Activated CD4-positive, alpha-beta memory T cell treated with anti-CD3 and anti-CD28 coated beads for 36 hours (primary cell): ENCODE results near the gene SSBP4. TPM values are rescaled to one million over a fixed set of nuclear protein-coding genes. Genes with fewer than 3 reads are reported as not detected.

Experiments
- CTCF ChIA-PET: fragments of 350-600 bp; sonication (Branson Sonifier 250); formaldehyde crosslinking; loops from one replicate; lab custom pipeline; 2021; ENCODE audit warnings: antibody characterized with exemption, inconsistent platforms; lab: Charles Lee
- POLR2A ChIA-PET: fragments of 350-600 bp; sonication (Branson Sonifier 250); formaldehyde crosslinking; loops from one replicate; lab custom pipeline; 2021; ENCODE audit warnings: antibody characterized with exemption; lab: Charles Lee
- DNase-seq: peaks from one replicate; pipeline ENCODE4 v3.0.0-alpha.2; 2020
- H3K27ac Mint-ChIP-seq: one replicate; pipeline ENCODE4 v1.8.0; 2021; ENCODE audit warnings: mixed read lengths
- H3K27me3 Mint-ChIP-seq: one replicate; pipeline ENCODE4 v1.8.0; 2021; ENCODE audit warnings: mixed read lengths
- H3K36me3 Mint-ChIP-seq: one replicate; pipeline ENCODE4 v1.8.0; 2021; ENCODE audit warnings: mixed read lengths
- H3K4me1 Mint-ChIP-seq: one replicate; pipeline ENCODE4 v1.8.0; 2021; ENCODE audit warnings: low read depth, mixed read lengths
- H3K4me3 Mint-ChIP-seq: one replicate; pipeline ENCODE4 v1.8.0; 2021; ENCODE audit warnings: mild to moderate bottlenecking, mixed read lengths
- H3K9me3 Mint-ChIP-seq: one replicate; pipeline ENCODE4 v1.8.0; 2021; ENCODE audit warnings: mixed read lengths
- intact Hi-C: fragments of 100-400 bp; cut with micrococcal nuclease; formaldehyde crosslinking; loops from one replicate; pipeline ENCODE4 v1.15.1; 2023
- total RNA-seq, 2 experiments: library from RNA; stranded (reverse); gene quantifications; one replicate each; pipeline ENCODE4 v1.2.3, GENCODE V29; 2021

SSBP4 gene
- total RNA-seq, 2 experiments from 2014 or later, result 97.9 to 102 TPM

DNA sequence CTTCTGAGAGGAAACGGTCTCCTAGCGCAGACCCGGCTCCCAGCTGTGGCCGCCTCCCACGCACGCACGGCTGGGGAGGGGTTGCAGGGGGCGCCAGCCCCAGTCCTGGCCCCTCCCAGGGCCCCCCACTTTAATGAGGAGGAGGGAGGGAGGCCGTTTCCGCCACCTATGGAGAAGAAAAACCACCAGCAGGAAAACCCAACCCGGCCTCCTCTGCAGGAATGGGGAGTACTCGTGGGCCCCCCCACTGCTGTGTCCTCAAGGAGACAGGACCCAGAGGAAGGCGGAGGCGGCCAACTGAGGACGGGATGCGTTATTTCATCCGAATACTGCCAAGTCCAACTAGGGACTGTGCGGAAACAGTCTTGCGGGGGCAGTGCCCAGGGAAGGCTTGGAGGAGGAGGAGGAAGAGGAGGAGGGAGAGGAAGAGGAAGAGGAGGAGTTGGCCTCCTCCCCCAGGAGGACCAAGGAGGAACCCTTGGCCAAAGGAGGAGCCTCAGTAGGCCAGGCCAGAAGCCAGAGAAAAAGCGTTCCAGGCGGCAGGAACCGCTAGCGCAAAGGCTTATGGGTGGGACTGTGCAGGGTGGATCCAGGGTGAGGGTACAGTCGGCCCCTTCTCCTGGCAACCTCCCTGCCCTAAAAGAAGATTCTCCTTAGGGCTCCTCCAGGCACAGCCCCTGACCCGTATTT, 3.9 kb upstream of the SSBP4 start:
- no peak for DNase-seq
- intact Hi-C loops, result loop anchor here (5.0 to 10.0 kb wide), 2 partner anchors 213 to 321 kb away; partner anchors contain the start of genes MAST3 and RAB3A
- peak overlapping the region; percentile 50 for H3K4me3 Mint-ChIP-seq
- no peaks in the 10 kb centered on the region for H3K36me3 Mint-ChIP-seq
- H3K27ac Mint-ChIP-seq, result no peak overlapping the region
- ChIA-PET CTCF (interaction anchor here (0.6 to 6.7 kb wide), 7 partner anchors 26 to 210 kb away, joined by 3 to 85 read pairs (median 5); partner anchors contain the start of gene GDF15), POLR2A (interaction anchor here (1.1 to 5.5 kb wide), 3 partner anchors 111 to 135 kb away, joined by 3 to 46 read pairs (median 5); partner anchors contain the start of gene JUND)
- H3K4me1 Mint-ChIP-seq, result peaks cover 46% of the 10 kb centered on the region
- peaks cover 24% of the 10 kb centered on the region for H3K27me3 Mint-ChIP-seq
- H3K9me3 Mint-ChIP-seq, result no peaks in the 10 kb centered on the region

GRCh38 chr19:18416778-18417249, 2.4 kb upstream of the SSBP4 start:
- H3K36me3 Mint-ChIP-seq, result no peaks in the 10 kb centered on the region
- peak overlapping the region; percentile 56 for H3K27ac Mint-ChIP-seq
- no peaks in the 10 kb centered on the region for H3K9me3 Mint-ChIP-seq
- peaks cover 56% of the 10 kb centered on the region for H3K4me1 Mint-ChIP-seq
- DNase-seq, result peak; percentile 79
- CTCF ChIA-PET, result interaction anchor here (1.2 to 4.5 kb wide), 3 partner anchors 29 to 138 kb away, joined by 3 to 53 read pairs (median 20); no protein-coding TSS in a partner anchor
- peaks cover 20% of the 10 kb centered on the region for H3K27me3 Mint-ChIP-seq
- intact Hi-C loops, result loop anchor here (5.0 to 10.0 kb wide), 2 partner anchors 215 to 322 kb away; partner anchors contain the start of genes MAST3 and RAB3A
- peak overlapping the region; percentile 74 for H3K4me3 Mint-ChIP-seq
- POLR2A ChIA-PET, result interaction anchor here (1.1 to 5.5 kb wide), 2 partner anchors 18 to 137 kb away, joined by 3 to 46 read pairs; partner anchors contain the start of gene JUND

GRCh38 chr19:18417250-18418028, 1.8 kb upstream of the SSBP4 start:
- CTCF ChIA-PET, result interaction anchor here (1.2 to 4.5 kb wide), 4 partner anchors 27 to 138 kb away, joined by 3 to 53 read pairs (median 14); no protein-coding TSS in a partner anchor
- intact Hi-C loops, result loop anchor here (5.0 to 10.0 kb wide), 2 partner anchors 215 to 323 kb away; partner anchors contain the start of genes MAST3 and RAB3A
- H3K36me3 Mint-ChIP-seq, result peaks cover 1% of the 10 kb centered on the region

GRCh38 chr19:18418029-18418482, 1.1 kb upstream of the SSBP4 start:
- DNase-seq, result peak; percentile 53
- H3K4me3 Mint-ChIP-seq, result peak overlapping the region; percentile 63
- H3K9me3 Mint-ChIP-seq, result no peaks in the 10 kb centered on the region
- peaks cover 1% of the 10 kb centered on the region for H3K36me3 Mint-ChIP-seq
- H3K4me1 Mint-ChIP-seq, result peaks cover 68% of the 10 kb centered on the region
- intact Hi-C loops, result loop anchor here (5.0 to 10.0 kb wide), 2 partner anchors 216 to 323 kb away; partner anchors contain the start of genes MAST3 and RAB3A
- POLR2A ChIA-PET, result interaction anchor here (1.0 to 5.5 kb wide), 3 partner anchors 11 to 138 kb away, joined by 3 to 46 read pairs (median 4); partner anchors contain the start of gene JUND
- peaks cover 17% of the 10 kb centered on the region for H3K27me3 Mint-ChIP-seq
- no peak overlapping the region for H3K27ac Mint-ChIP-seq
- CTCF ChIA-PET, result interaction anchor here (1.3 to 4.5 kb wide), 4 partner anchors 27 to 139 kb away, joined by 5 to 53 read pairs (median 14); no protein-coding TSS in a partner anchor

More at GRCh38 chr19:18417250-18418028, 1.8 kb upstream of the SSBP4 start:
- POLR2A ChIA-PET, result interaction anchor here (1.0 to 5.5 kb wide), 3 partner anchors 17 to 137 kb away, joined by 3 to 46 read pairs (median 3); partner anchors contain the start of gene JUND
- DNase-seq, result peak; percentile 61
- Mint-ChIP-seq H3K27me3 (peaks cover 20% of the 10 kb centered on the region), H3K4me3 (peak overlapping the region; percentile 74), H3K27ac (peak overlapping the region; percentile 56), H3K9me3 (no peaks in the 10 kb centered on the region), H3K4me1 (peaks cover 62% of the 10 kb centered on the region)

DNA sequence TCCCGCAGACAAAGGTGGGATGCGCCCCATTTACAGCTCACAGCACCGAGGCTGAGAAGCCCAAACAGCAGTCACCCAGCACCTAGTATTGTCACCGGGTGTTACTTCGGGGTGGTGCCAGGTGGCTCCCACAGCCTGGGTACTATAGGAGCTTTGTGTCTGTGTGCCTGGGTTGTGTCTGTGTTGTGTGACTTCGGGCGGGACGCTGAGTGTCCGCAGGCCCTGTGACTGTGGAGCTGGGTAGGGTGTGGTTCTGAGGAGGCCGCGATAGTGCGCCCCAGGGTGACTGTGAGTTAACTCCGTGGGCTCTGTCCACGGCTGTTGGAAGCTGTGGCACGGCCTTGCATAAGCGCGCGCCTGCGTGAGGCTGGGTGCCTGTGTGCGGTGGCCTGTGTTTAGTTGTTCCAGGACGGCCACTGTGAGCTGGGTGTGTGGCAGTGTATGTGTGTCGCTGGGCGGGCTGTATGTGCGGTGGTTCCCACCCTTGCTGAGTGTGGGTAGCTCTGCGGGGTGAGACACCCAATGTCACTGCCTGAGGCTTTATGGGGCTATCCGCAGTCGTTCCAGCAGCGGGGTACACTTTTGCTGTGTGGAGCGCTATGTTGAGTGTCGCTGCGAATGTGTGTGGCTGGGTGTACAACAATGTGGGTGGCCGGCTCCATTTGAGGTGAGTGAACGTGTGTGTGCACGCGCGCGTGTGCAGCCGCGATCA, 559 bp upstream of the SSBP4 start:
- Mint-ChIP-seq H3K4me3 (peak overlapping the region; percentile 63), H3K9me3 (no peaks in the 10 kb centered on the region), H3K27ac (peak overlapping the region; percentile 47), H3K27me3 (peaks cover 17% of the 10 kb centered on the region), H3K36me3 (peaks cover 1% of the 10 kb centered on the region), H3K4me1 (peaks cover 73% of the 10 kb centered on the region)
- ChIA-PET POLR2A (interaction anchor here (0.8 to 5.5 kb wide), 7 partner anchors 10 to 139 kb away, joined by 3 to 46 read pairs (median 4); partner anchors contain the start of gene JUND), CTCF (interaction anchor here (0.8 to 4.5 kb wide), 11 partner anchors 7 to 429 kb away, joined by 3 to 53 read pairs (median 5); partner anchors contain the start of gene JUND)
- intact Hi-C loops, result loop anchor here (5.0 to 10.0 kb wide), 2 partner anchors 216 to 324 kb away; partner anchors contain the start of genes MAST3 and RAB3A
- DNase-seq, result no peak

- DNase-seq, result peak; percentile 69
- H3K36me3 Mint-ChIP-seq, result peaks cover 1% of the 10 kb centered on the region
- H3K9me3 Mint-ChIP-seq, result no peaks in the 10 kb centered on the region
- H3K4me1 Mint-ChIP-seq, result peaks cover 79% of the 10 kb centered on the region
- POLR2A ChIA-PET, result interaction anchor here (0.8 to 5.5 kb wide), 6 partner anchors 14 to 140 kb away, joined by 3 to 46 read pairs (median 4); partner anchors contain the start of gene JUND
- H3K27ac Mint-ChIP-seq, result peak overlapping the region; percentile 87
- CTCF ChIA-PET, result interaction anchor here (0.8 to 4.5 kb wide), 10 partner anchors 9 to 428 kb away, joined by 3 to 53 read pairs (median 6); partner anchors contain the start of gene JUND
- peak overlapping the region; percentile 96 for H3K4me3 Mint-ChIP-seq
- intact Hi-C loops, result loop anchor here (5.0 to 10.0 kb wide), 2 partner anchors 218 to 325 kb away; partner anchors contain the start of genes MAST3 and RAB3A
- peaks cover 17% of the 10 kb centered on the region for H3K27me3 Mint-ChIP-seq
These were observed 682 bp downstream of the SSBP4 start for GRCh38 chr19:18419699-18420460.

DNA sequence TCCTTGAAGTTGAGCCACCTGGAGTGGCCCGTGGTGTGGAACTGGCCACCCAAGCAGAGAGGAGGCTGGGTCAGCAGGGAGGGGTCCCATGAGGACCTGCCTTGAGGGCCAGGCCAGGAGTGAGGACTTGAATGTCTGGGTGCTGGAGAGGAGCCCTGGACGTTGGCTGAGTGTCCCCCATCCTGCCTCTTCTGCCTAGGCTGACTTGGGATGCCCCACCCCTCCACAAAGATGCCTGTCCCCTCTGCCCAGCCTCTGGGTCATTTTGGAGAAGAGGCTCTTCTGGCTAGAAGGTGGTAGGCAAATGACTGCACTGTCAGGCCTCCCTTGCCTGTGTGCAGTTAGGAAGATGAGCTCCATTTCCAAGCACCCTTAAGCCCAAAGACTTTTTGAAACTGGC, 1.7 kb downstream of the SSBP4 start:
- Mint-ChIP-seq H3K27ac (peak overlapping the region; percentile 87), H3K27me3 (peaks cover 15% of the 10 kb centered on the region), H3K4me3 (peak overlapping the region; percentile 96), H3K36me3 (peaks cover 1% of the 10 kb centered on the region), H3K9me3 (no peaks in the 10 kb centered on the region), H3K4me1 (peaks cover 78% of the 10 kb centered on the region)
- ChIA-PET POLR2A (interaction anchor here (0.6 to 5.5 kb wide), 3 partner anchors 75 to 396 kb away, joined by 3 to 46 read pairs (median 3); partner anchors contain the start of gene JUND), CTCF (interaction anchor here (1.4 to 4.2 kb wide), 3 partner anchors 10 to 32 kb away, joined by 3 to 17 read pairs (median 14); no protein-coding TSS in a partner anchor)
- intact Hi-C loops, result no loop called here
- DNase-seq, result no peak

GRCh38 chr19:18421371-18421959, 2.3 kb downstream of the SSBP4 start:
- H3K4me1 Mint-ChIP-seq, result peaks cover 78% of the 10 kb centered on the region
- POLR2A ChIA-PET, result interaction anchor here (1.5 kb wide), 1 partner anchor 10 kb away, joined by 4 read pairs; no protein-coding TSS in a partner anchor

DNA sequence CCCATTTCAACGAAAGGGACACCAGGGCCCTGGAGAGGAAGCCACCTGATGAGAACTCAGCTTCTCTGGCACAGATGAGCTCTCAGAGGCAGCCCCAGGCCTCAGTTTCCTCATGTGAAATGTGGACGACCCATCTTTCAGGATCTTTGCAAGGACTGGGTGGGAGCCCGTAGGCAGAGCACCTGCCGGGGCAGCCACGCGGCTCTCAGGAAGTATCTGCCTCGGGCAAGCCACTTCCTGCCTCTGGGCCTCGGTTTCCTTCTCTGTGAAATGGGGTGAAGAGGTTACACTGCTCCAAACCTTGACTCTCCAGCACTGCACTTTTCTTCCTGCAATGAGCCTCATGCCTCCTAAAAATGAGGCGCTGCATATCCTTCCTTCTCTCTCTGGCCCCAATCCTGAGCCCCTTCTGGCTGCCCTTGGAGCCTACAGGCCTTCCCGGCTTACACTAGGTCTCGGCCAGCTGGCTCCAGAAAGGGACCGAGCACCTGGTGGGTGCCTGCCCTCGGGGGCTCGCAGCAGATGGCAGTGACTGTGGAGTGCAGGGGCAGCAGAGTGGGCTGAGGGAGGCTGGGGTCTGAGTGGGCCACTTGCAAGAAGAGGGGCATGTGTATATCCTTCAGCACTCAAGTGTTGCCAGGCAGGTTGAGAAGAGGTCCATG, 3.5 kb downstream of the SSBP4 start:
- Mint-ChIP-seq H3K27ac (peak overlapping the region; percentile 87), H3K9me3 (no peaks in the 10 kb centered on the region), H3K36me3 (peaks cover 1% of the 10 kb centered on the region), H3K27me3 (peaks cover 7% of the 10 kb centered on the region), H3K4me3 (peak overlapping the region; percentile 96), H3K4me1 (peaks cover 70% of the 10 kb centered on the region)
- ChIA-PET CTCF (interaction anchor here (1.0 to 4.2 kb wide), 5 partner anchors 9 to 171 kb away, joined by 3 to 17 read pairs (median 3); no protein-coding TSS in a partner anchor), POLR2A (interaction anchor here (0.7 to 1.5 kb wide), 2 partner anchors 9 to 12 kb away, joined by 3 to 4 read pairs; no protein-coding TSS in a partner anchor)
- DNase-seq, result peak; percentile 52
- intact Hi-C loops, result no loop called here

More at GRCh38 chr19:18421371-18421959, 2.3 kb downstream of the SSBP4 start:
- Mint-ChIP-seq H3K27ac (peak overlapping the region; percentile 87), H3K9me3 (no peaks in the 10 kb centered on the region), H3K36me3 (peaks cover 1% of the 10 kb centered on the region), H3K4me3 (peak overlapping the region; percentile 96), H3K27me3 (peaks cover 11% of the 10 kb centered on the region)
- no peak for DNase-seq
- intact Hi-C loops, result no loop called here
- CTCF ChIA-PET, result interaction anchor here (0.6 to 4.2 kb wide), 8 partner anchors 8 to 173 kb away, joined by 3 to 17 read pairs (median 3); no protein-coding TSS in a partner anchor
